ENCODE data around the gene SMIM23. TPM values are rescaled to one million over a fixed set of nuclear protein-coding genes. Genes with fewer than 3 reads are reported as not detected.

Gene SMIM23
- total RNA-seq, 2 experiments from 2014 or later, result not detected

GRCh38 chr5:171805746-171806145, 20.1 kb downstream of the SMIM23 start:
- DNase-seq (no peak), ATAC-seq (no peak)
- Mint-ChIP-seq H3K27ac (no peak overlapping the region), H3K4me3 (no peak overlapping the region), H3K4me1 (ENCODE audit: low read depth) (peaks cover 6% of the 10 kb centered on the region), H3K36me3 (ENCODE audit: low read depth) (no peaks in the 10 kb centered on the region), H3K27me3 (ENCODE audit: low read depth) (peaks cover 31% of the 10 kb centered on the region), H3K9me3 (ENCODE audit: insufficient read depth) (no peaks in the 10 kb centered on the region)
- ChIA-PET POLR2A (no interaction called here), CTCF (no interaction called here)

GRCh38 chr5:171806976-171807747, 21.5 kb downstream of the SMIM23 start:
- Mint-ChIP-seq H3K9me3 (ENCODE audit: insufficient read depth) (no peaks in the 10 kb centered on the region), H3K27me3 (ENCODE audit: low read depth) (peaks cover 31% of the 10 kb centered on the region), H3K36me3 (ENCODE audit: low read depth) (no peaks in the 10 kb centered on the region), H3K4me1 (ENCODE audit: low read depth) (peaks cover 6% of the 10 kb centered on the region), H3K4me3 (no peak overlapping the region), H3K27ac (no peak overlapping the region)
- DNase-seq (no peak), ATAC-seq (no peak)
- ChIA-PET POLR2A (interaction anchor here (0.6 kb wide), 1 partner anchor 584 kb away, joined by 4 read pairs; no protein-coding TSS in a partner anchor), CTCF (no interaction called here)

GRCh38 chr5:171808453-171808852, 22.8 kb downstream of the SMIM23 start:
- Mint-ChIP-seq H3K27ac (no peak overlapping the region), H3K9me3 (ENCODE audit: insufficient read depth) (no peaks in the 10 kb centered on the region), H3K4me3 (no peak overlapping the region), H3K27me3 (ENCODE audit: low read depth) (peaks cover 31% of the 10 kb centered on the region), H3K4me1 (ENCODE audit: low read depth) (peaks cover 6% of the 10 kb centered on the region), H3K36me3 (ENCODE audit: low read depth) (no peaks in the 10 kb centered on the region)
- CTCF ChIA-PET, result no interaction called here
- DNase-seq (no peak), ATAC-seq (no peak)
- POLR2A ChIA-PET, result no interaction called here

- no peak overlapping the region for H3K4me3 Mint-ChIP-seq
- ChIA-PET POLR2A (no interaction called here), CTCF (no interaction called here)
- H3K27ac Mint-ChIP-seq, result no peak overlapping the region
- H3K9me3 Mint-ChIP-seq (ENCODE audit: insufficient read depth), result no peaks in the 10 kb centered on the region
- DNase-seq (no peak), ATAC-seq (no peak)
- no peaks in the 10 kb centered on the region for H3K36me3 Mint-ChIP-seq (ENCODE audit: low read depth)
- H3K4me1 Mint-ChIP-seq (ENCODE audit: low read depth), result peaks cover 6% of the 10 kb centered on the region
- H3K27me3 Mint-ChIP-seq (ENCODE audit: low read depth), result peaks cover 31% of the 10 kb centered on the region
Observed at GRCh38 chr5:171808951-171809350, 23.3 kb downstream of the SMIM23 start.

- Mint-ChIP-seq H3K27ac (no peak overlapping the region), H3K9me3 (ENCODE audit: insufficient read depth) (no peaks in the 10 kb centered on the region), H3K36me3 (ENCODE audit: low read depth) (no peaks in the 10 kb centered on the region), H3K27me3 (ENCODE audit: low read depth) (peaks cover 26% of the 10 kb centered on the region), H3K4me3 (no peak overlapping the region), H3K4me1 (ENCODE audit: low read depth) (peaks cover 6% of the 10 kb centered on the region)
- ChIA-PET POLR2A (no interaction called here), CTCF (no interaction called here)
- no peak for DNase-seq
- ATAC-seq, result no peak
Observed at GRCh38 chr5:171810227-171810626, 24.6 kb downstream of the SMIM23 start.

- no peaks in the 10 kb centered on the region for H3K4me1 Mint-ChIP-seq (ENCODE audit: low read depth)
- no peaks in the 10 kb centered on the region for H3K36me3 Mint-ChIP-seq (ENCODE audit: low read depth)
- ChIA-PET CTCF (no interaction called here), POLR2A (no interaction called here)
- no peak for DNase-seq
- ATAC-seq, result no peak
- H3K9me3 Mint-ChIP-seq (ENCODE audit: insufficient read depth), result no peaks in the 10 kb centered on the region
- H3K27me3 Mint-ChIP-seq (ENCODE audit: low read depth), result peaks cover 6% of the 10 kb centered on the region
- no peak overlapping the region for H3K27ac Mint-ChIP-seq
- H3K4me3 Mint-ChIP-seq, result no peak overlapping the region
Observed at GRCh38 chr5:171813270-171813669, 27.7 kb downstream of the SMIM23 start.

GRCh38 chr5:171813813-171814490, 28.3 kb downstream of the SMIM23 start:
- CTCF ChIA-PET, result no interaction called here
- no peak overlapping the region for H3K27ac Mint-ChIP-seq
- no peak overlapping the region for H3K4me3 Mint-ChIP-seq

GRCh38 chr5:171816666-171817065, 31.0 kb downstream of the SMIM23 start:
- ChIA-PET POLR2A (no interaction called here), CTCF (no interaction called here)
- Mint-ChIP-seq H3K4me1 (ENCODE audit: low read depth) (no peaks in the 10 kb centered on the region), H3K27ac (no peak overlapping the region), H3K27me3 (ENCODE audit: low read depth) (peaks cover 3% of the 10 kb centered on the region), H3K36me3 (ENCODE audit: low read depth) (no peaks in the 10 kb centered on the region), H3K4me3 (no peak overlapping the region), H3K9me3 (ENCODE audit: insufficient read depth) (no peaks in the 10 kb centered on the region)
- DNase-seq, result no peak
- ATAC-seq, result no peak

More at GRCh38 chr5:171813813-171814490, 28.3 kb downstream of the SMIM23 start:
- no peaks in the 10 kb centered on the region for H3K36me3 Mint-ChIP-seq (ENCODE audit: low read depth)
- POLR2A ChIA-PET, result no interaction called here
- no peaks in the 10 kb centered on the region for H3K9me3 Mint-ChIP-seq (ENCODE audit: insufficient read depth)
- H3K4me1 Mint-ChIP-seq (ENCODE audit: low read depth), result no peaks in the 10 kb centered on the region
- DNase-seq (no peak), ATAC-seq (no peak)
- H3K27me3 Mint-ChIP-seq (ENCODE audit: low read depth), result peaks cover 3% of the 10 kb centered on the region

- Mint-ChIP-seq H3K27ac (no peak overlapping the region), H3K4me1 (ENCODE audit: low read depth) (no peaks in the 10 kb centered on the region), H3K36me3 (ENCODE audit: low read depth) (no peaks in the 10 kb centered on the region), H3K9me3 (ENCODE audit: insufficient read depth) (no peaks in the 10 kb centered on the region), H3K27me3 (ENCODE audit: low read depth) (peaks cover 3% of the 10 kb centered on the region), H3K4me3 (no peak overlapping the region)
- DNase-seq (no peak), ATAC-seq (no peak)
- ChIA-PET CTCF (no interaction called here), POLR2A (no interaction called here)
Observed at GRCh38 chr5:171820561-171820960, 34.9 kb downstream of the SMIM23 start.

- Mint-ChIP-seq H3K9me3 (ENCODE audit: insufficient read depth) (no peaks in the 10 kb centered on the region), H3K4me3 (no peak overlapping the region), H3K4me1 (ENCODE audit: low read depth) (no peaks in the 10 kb centered on the region), H3K27me3 (ENCODE audit: low read depth) (peaks cover 3% of the 10 kb centered on the region), H3K36me3 (ENCODE audit: low read depth) (no peaks in the 10 kb centered on the region), H3K27ac (no peak overlapping the region)
- ChIA-PET POLR2A (no interaction called here), CTCF (no interaction called here)
- no peak for ATAC-seq
- no peak for DNase-seq
Observed at GRCh38 chr5:171821286-171821685, 35.7 kb downstream of the SMIM23 start.

GRCh38 chr5:171823269-171823668, 37.7 kb downstream of the SMIM23 start:
- ATAC-seq (no peak), DNase-seq (no peak)
- CTCF ChIA-PET, result no interaction called here
- Mint-ChIP-seq H3K4me3 (no peak overlapping the region), H3K27ac (no peak overlapping the region), H3K27me3 (ENCODE audit: low read depth) (no peaks in the 10 kb centered on the region), H3K4me1 (ENCODE audit: low read depth) (no peaks in the 10 kb centered on the region), H3K9me3 (ENCODE audit: insufficient read depth) (no peaks in the 10 kb centered on the region), H3K36me3 (ENCODE audit: low read depth) (no peaks in the 10 kb centered on the region)
- POLR2A ChIA-PET, result no interaction called here

GRCh38 chr5:171825051-171825450, 39.4 kb downstream of the SMIM23 start:
- no peaks in the 10 kb centered on the region for H3K4me1 Mint-ChIP-seq (ENCODE audit: low read depth)
- no peak overlapping the region for H3K27ac Mint-ChIP-seq
- no peak for DNase-seq
- ATAC-seq, result no peak
- no peaks in the 10 kb centered on the region for H3K27me3 Mint-ChIP-seq (ENCODE audit: low read depth)
- POLR2A ChIA-PET, result no interaction called here
- no peaks in the 10 kb centered on the region for H3K36me3 Mint-ChIP-seq (ENCODE audit: low read depth)
- no peaks in the 10 kb centered on the region for H3K9me3 Mint-ChIP-seq (ENCODE audit: insufficient read depth)
- CTCF ChIA-PET, result no interaction called here
- no peak overlapping the region for H3K4me3 Mint-ChIP-seq
